ENCODE data around the gene TPRKB.
"Not testable (repeated sequence)": the region's sequence is repeated elsewhere in the genome, so short reads cannot be mapped to it uniquely, and the experiment has no call there.

TPRKB gene

DNA sequence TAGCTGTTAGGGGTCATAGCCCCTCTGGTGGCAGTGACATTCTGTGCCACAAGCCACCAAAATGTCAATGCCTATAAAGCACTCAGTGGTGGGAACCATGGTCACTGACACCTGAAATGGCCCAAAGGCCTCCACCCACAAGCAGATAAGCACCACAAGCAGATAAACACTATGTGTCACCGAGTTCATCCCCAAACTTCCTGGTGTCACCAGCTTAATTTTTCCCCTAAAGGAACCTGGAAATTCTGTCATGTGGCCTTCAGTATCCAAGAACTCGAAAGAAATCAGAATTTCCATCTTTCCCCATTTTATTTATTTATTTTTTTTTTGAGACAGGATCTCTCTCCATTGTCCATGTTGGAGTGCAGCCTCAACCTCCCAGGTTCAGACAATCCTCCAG is 3.6 kb upstream of the TPRKB start:
- DNase-seq (ENCODE audit: low read depth in 2 of 3, low spot score in 2 of 3), result no peak

GRCh38 chr2:73739101-73739500 is 2.0 kb upstream of the TPRKB start:
- no peak for DNase-seq (ENCODE audit: low read depth in 2 of 3, low spot score in 2 of 3)

DNA sequence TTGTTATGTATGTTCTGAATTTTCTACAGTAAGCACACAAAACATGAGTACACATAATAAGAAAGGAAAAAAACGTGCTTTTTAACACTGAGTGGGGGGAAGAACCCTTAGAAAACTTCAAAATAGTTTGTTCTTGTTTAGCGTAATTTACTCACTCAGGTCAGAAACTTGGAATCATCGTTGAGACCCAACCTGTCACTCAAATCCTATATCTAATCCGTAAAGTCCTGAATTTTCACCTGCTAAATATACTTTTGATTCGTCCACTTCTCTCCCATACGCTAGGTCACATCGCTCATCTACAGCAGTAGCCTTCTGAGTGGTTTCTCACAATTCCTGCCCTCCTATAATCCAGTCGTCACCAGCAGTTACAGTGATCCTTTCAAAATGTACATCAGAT is 767 bp downstream of the TPRKB start:
- DNase-seq (ENCODE audit: low read depth in 2 of 3, low spot score in 2 of 3), result no peak

- no peak for DNase-seq (ENCODE audit: low read depth in 2 of 3, low spot score in 2 of 3)
These were observed 6.3 kb downstream of the TPRKB start for GRCh38 chr2:73730810-73731209.

GRCh38 chr2:73728711-73729110 is 8.4 kb downstream of the TPRKB start:
- DNase-seq (ENCODE audit: low read depth in 2 of 3, low spot score in 2 of 3), result no peak

DNA sequence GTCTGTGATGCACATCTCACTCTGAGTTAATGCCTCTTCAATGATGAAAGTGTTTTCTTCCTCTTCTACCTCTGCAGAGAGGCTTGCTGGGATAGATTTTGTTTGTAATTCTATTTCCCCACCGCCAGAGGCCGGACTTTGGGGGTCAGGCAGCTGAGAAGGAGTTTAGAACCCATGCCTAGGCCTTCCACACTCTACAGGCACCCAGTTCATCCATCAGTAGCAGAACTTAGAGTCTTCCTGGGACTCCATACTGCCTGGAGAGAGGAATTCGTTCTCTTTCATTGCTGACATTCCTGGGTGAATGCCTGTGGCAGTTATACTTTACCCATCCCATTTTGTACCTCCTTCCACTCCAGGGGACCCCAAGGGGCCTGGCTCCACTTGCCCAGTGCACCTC is 9.1 kb downstream of the TPRKB start:
- DNase-seq (ENCODE audit: low read depth in 2 of 3, low spot score in 2 of 3), result no peak

DNA sequence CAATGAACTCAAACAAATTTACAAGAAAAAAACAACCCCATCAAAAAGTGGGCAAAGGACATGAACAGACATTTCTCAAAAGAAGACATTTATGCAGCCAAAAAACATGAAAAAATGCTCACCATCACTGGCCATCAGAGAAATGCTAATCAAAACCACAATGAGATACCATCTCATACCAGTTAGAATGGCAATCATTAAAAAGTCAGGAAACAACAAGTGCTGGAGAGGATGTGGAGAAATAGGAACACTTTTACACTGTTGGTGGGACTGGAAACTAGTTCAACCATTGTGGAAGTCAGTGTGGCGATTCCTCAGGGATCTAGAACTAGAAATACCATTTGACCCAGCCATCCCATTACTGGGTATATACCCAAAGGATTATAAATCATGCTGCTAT is 10.5 kb downstream of the TPRKB start:
- DNase-seq (ENCODE audit: low read depth in 2 of 3, low spot score in 2 of 3), result not testable (repeated sequence)

GRCh38 chr2:73718851-73719621 is 18.1 kb downstream of the TPRKB start:
- no peak for DNase-seq (ENCODE audit: low read depth in 2 of 3, low spot score in 2 of 3)

DNA sequence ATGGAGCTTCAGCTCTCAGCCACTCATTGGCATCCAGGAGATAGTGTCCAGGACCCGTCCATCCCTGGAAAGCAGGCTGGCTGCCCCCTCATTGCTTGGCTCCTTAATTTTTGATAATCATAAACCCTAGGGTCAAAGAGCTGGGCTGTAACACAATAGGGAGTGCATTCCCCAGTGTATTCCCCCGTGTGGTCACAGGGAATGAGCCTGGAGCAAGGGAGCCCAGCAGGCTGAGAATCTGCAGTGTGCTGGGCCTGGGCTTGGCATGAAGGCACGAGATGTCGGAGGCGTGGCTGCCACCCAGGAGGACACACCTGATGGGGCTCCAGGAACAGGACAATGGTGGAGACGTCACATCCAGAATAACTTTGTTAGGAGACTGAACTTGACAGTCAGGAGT is 18.7 kb downstream of the TPRKB start:
- DNase-seq (ENCODE audit: low read depth in 2 of 3, low spot score in 2 of 3), result no peak

GRCh38 chr2:73717695-73718094 is 19.4 kb downstream of the TPRKB start:
- DNase-seq (ENCODE audit: low read depth in 2 of 3, low spot score in 2 of 3), result not testable (repeated sequence)

DNA sequence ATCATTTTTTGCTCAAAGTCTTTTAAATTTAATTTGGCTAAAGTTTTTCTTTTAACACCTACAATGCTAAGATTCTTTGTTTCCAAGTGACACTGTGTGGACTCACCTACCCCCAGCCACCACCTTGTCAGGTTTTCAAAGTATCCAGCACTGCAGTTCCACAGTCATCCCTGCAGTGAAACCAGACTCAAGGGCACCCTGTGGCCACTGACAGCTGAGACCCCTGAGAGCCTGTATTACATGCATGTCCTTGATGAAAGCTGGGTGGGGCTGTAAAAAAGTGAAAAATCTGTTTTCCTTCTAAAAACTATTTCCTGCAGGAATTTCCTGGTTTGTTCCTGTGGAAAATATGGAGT is 19.9 kb downstream of the TPRKB start:
- DNase-seq (ENCODE audit: low read depth in 2 of 3, low spot score in 2 of 3), result no peak

GRCh38 chr2:73716543-73717250 is 20.4 kb downstream of the TPRKB start:
- no peak for DNase-seq (ENCODE audit: low read depth in 2 of 3, low spot score in 2 of 3)

- no peak for DNase-seq (ENCODE audit: low read depth in 2 of 3, low spot score in 2 of 3)
These were observed 23.1 kb downstream of the TPRKB start for GRCh38 chr2:73714091-73714490.

DNA sequence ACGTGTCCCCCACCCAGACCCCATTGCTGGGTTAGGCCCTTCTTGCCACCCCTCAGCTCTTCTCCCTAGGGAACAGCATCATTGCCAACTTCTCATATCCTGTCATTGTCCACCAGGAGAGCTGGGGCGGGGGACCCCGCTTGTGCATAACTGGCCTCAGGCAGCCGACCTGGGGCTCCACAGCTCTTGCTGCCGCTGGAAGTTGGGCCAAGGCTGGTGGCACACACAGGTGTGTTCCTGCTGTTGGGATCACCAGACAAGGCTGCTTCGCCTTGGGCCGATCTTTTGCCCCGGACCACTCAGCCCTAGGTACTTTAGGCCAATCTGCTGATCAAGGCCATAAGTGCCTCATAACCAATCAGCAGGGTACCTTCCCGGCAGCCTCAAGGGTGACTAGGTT is 28.6 kb downstream of the TPRKB start:
- DNase-seq (ENCODE audit: low read depth in 2 of 3, low spot score in 2 of 3), result no peak

- no peak for DNase-seq (ENCODE audit: low read depth in 2 of 3, low spot score in 2 of 3)
These were observed 29.5 kb downstream of the TPRKB start for GRCh38 chr2:73707636-73708035.

DNA sequence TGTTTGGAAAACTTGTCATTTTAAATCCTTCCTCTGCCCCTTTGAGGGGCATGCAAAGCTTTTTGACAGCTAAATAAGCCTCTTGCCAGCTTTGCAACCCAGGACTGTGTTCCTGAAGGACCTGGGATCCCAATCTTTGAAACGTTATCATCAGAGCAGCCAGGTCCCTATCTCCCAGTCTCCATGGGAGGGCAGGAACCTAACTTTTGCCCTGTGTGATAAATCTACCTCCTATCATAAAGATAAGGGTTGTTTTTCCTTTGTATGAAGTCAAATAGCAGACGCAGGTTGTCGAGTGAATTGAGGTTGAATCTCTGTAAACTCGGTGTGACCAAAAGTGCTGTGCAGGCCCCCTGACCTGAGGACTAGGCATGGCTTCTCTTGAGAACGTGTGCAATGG is 30.1 kb downstream of the TPRKB start:
- DNase-seq (ENCODE audit: low read depth in 2 of 3, low spot score in 2 of 3), result no peak

- no peak for DNase-seq (ENCODE audit: low read depth in 2 of 3, low spot score in 2 of 3)
These were observed 32.1 kb downstream of the TPRKB start for GRCh38 chr2:73705091-73705490.

GRCh38 chr2:73704285-73704684 is 32.9 kb downstream of the TPRKB start:
- no peak for DNase-seq (ENCODE audit: low read depth in 2 of 3, low spot score in 2 of 3)

- no peak for DNase-seq (ENCODE audit: low read depth in 2 of 3, low spot score in 2 of 3)
These were observed 33.5 kb downstream of the TPRKB start for GRCh38 chr2:73703675-73704074.

GRCh38 chr2:73702852-73703493 is 34.2 kb downstream of the TPRKB start:
- DNase-seq (ENCODE audit: low read depth in 2 of 3, low spot score in 2 of 3), result not testable (repeated sequence)

GRCh38 chr2:73701968-73702665 is 35.0 kb downstream of the TPRKB start:
- no peak for DNase-seq (ENCODE audit: low read depth in 2 of 3, low spot score in 2 of 3)

- DNase-seq (ENCODE audit: low read depth in 2 of 3, low spot score in 2 of 3), result not testable (repeated sequence)
These were observed 35.7 kb downstream of the TPRKB start for GRCh38 chr2:73701448-73701765.
